LHCN-M2 (cell line): ENCODE measurements around the gene STK11. TPM values are rescaled to one million over a fixed set of nuclear protein-coding genes. Genes with fewer than 3 reads are reported as not detected.

ENCODE experiments used
- DNase-seq: peaks from one replicate; pipeline ENCODE4 v3.0.0-alpha.2; 2012; ENCODE audit warnings: low read depth
- total RNA-seq: library from RNA; depleted of rRNA; stranded (reverse); fragments of >200 nt; gene quantifications from 2 replicates; pipeline ENCODE4 v1.2.3, GENCODE V29; 2014

The STK11 gene
- total RNA-seq, 1 experiment from 2014 or later, result 70.6 TPM

DNA sequence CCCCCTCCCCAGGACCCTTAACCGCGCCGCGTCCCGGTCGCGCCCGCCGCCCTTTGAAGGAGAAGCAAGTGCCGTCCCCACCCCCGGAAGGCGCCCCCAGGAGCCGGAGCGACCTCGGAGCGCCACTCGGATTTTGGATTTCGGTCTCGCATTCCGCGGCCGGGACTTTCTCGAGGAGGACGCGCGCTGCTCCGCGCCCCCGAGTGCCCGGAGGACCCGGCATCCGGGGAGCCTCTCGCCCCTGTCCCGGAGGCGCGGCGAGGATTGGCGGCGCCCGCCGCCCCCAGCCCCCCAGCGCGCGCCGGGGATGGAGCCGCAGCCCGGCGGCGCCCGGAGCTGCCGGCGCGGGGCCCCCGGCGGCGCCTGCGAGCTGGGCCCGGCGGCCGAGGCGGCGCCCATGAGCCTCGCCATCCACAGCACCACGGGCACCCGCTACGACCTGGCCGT lies 44.4 kb downstream of the STK11 start:
- no peak for DNase-seq

DNA sequence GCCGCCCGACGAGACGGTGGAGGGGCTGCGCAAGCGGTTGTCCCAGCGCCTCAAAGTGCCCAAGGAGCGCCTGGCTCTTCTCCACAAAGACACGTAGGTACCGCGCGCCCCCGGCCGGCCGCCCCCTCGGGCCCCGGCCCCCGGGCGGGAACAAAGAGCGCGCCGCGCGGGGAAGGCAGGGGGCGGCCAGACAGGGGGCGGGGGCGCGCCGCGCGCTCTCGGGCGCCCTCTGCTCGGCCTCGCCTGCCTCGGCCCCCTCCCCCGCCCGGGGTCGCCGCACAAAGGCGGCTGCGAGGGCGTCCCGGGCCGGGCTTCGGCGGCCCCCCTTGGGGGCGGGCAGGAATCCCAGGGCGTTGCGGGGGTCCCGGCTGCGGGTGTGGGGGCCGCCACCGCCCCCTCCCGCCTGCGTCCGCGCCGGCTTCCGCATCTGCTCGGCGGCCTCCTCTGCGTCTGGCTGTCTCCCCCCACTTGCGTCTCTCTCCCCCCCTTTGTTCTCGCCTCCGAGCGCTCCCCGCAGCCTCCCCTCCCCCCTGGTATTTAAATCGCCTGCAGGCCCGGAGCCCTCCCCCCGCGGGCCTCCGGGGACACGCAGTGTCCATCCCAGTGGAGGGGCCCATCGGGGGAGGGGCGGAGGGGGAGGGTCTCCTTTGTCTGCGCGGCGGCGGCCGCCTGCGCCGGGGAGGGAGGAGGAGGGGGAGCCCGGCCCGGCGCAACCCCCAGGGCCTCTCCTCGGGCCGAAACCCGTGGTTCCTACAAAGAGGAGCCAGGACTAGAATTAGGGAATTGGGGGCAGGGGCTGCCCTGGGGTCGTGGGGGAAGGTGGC lies 45.1 kb downstream of the STK11 start:
- DNase-seq, result peak; percentile 62

- DNase-seq, result peak; percentile 73
These were observed 46.0 kb downstream of the STK11 start for GRCh38 chr19:1251330-1252220.

DNA sequence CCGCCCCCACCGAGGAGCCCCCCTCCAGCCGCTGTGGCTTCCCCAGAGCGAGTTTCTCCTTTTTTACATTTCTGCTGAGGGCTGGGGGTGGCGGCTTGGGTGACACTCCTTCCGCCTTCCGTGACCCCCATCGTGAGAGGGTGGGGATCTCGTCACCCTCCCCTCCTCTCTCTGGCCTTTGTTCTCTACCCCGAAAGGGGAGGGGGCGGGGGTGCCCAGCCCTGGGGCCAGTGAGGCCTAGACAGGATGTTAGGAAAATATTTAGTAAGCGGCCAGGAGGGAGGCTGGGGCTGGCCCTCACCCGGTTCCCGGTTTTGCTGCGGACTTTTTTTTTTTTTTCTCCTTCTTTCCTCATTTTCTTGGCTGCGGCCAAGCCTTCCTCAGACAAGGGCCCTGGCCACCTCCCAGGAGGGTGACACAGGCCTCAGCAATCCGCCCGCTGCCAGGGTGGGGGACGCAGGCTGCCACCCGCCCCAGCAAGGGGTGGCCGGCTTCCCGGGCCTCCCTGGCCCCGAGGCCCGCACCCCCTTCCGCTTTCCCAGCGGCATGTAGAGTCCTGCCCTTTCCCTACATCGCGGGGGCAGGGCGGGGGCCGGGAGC lies 46.7 kb downstream of the STK11 start:
- peak; percentile 87 for DNase-seq

GRCh38 chr19:1252821-1253513 lies 47.4 kb downstream of the STK11 start:
- DNase-seq, result peak; percentile 96

GRCh38 chr19:1253514-1254080 lies 48.0 kb downstream of the STK11 start:
- no peak for DNase-seq

- DNase-seq, result no peak
These were observed 48.5 kb downstream of the STK11 start for GRCh38 chr19:1254081-1254527.

DNA sequence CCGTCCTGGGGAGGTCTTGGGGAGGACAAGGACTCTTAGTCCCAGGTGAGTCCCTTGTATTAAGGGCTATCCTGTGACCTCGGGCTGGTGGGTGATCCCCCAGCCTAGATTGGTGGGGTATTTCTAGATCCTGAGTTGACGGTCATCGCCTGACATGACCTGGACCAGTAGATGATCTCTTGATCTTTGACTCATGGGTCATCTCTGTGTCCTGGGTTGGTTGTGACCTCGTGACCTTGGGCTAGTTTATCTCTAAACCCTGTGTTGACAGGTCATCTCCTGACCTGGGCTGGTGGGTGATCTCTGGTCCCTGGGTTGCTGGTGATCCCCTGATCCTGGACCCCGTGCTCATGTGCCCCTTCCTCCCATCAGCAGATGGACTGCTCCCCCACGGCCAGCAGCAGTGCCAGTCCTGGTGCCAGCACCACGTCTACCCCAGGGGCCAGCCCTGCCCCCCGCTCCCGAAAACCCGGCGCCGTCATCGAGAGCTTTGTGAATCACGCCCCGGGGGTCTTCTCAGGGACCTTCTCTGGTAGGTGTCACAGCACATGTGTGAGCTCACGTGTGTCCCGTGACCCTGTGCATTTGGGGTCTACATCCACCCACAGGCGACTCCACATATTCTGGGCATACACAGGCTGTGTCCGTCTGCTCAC lies 49.1 kb downstream of the STK11 start:
- DNase-seq, result no peak

DNA sequence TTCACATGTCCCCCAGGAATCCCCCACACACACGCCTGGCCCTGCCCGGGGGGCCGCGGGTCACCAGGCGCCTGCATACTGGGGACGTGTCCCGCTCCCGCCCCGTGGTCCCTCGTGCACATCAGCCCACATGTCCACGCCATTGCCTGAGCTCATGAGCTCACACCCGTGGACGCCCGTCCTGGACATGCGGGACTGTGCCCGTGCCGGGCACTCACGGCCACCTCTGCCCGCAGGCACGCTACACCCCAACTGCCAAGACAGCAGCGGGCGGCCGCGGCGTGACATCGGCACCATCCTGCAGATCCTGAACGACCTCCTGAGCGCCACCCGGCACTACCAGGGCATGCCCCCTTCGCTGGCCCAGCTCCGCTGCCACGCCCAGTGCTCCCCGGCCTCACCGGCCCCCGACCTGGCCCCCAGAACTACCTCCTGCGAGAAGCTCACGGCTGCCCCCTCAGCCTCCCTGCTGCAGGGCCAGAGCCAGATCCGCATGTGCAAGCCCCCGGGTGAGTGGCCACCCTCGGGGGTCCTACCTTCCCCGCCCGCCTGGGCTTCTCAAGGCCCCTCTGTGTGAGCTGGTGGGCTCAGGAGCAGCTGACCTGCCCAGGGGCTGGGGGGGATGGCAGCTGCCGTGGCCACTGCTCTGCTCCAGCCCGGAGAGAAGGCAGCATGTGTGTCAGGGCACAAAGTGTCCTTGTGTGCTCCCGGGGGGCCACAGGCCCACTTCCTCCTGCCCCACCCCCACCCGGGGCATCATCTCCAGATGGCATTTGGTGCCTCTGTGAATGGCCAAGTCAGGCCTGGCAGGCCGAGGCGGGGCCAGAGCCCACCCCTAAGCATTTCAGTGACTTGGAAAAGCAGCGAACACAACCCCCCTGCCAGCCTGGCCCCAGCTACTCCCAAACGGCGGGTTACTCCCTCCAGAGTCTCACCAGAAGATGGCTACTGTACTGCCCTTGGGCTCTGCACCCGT lies 49.9 kb downstream of the STK11 start:
- no peak for DNase-seq

GRCh38 chr19:1256646-1257474 lies 51.3 kb downstream of the STK11 start:
- no peak for DNase-seq

DNA sequence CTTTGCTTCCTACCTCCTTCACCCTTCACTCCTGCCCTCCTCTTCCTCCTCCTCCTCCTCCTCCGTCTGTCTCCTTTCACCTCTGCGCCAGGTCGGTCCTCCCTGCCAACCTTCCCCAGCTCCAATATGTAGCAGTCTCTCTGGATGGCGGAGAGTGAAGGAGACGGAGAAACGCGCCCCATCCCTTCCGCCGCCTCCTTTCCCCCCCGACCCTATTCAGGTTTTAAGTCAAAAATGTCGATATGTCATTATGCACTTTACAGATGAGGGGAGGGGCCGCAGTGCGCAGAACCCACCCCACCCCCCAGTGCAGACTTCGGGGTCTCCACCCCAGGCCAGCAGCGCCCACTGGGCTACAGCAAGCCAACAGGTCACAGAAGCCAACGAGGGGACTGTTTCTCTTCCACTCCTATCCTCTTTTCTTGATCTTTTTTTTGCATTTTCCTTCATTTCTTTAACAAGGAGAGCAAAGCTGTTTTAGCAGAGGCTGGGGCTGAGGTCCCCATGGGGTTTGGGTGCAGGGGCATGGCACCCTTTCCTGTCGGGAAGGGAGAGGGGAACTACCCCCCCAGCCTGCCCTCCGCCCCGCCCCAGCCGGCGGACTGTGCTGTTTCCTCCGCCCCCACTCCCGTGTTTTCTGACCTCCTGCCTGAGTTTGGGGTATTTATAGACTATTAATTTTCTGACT lies 52.0 kb downstream of the STK11 start:
- no peak for DNase-seq

- no peak for DNase-seq
These were observed 52.5 kb downstream of the STK11 start for GRCh38 chr19:1258163-1258492.

GRCh38 chr19:1258707-1259205 lies 53.2 kb downstream of the STK11 start:
- DNase-seq, result no peak

GRCh38 chr19:1259206-1259875 lies 53.8 kb downstream of the STK11 start:
- DNase-seq, result peak; percentile 47

- no peak for DNase-seq
These were observed 54.5 kb downstream of the STK11 start for GRCh38 chr19:1259876-1260748.
